ENCODE results near the gene CNBD2.

GRCh38 chr20:36017048-36017951 lies 48.9 kb downstream of the CNBD2 start:
- TF ChIP-seq, protein P1, sequence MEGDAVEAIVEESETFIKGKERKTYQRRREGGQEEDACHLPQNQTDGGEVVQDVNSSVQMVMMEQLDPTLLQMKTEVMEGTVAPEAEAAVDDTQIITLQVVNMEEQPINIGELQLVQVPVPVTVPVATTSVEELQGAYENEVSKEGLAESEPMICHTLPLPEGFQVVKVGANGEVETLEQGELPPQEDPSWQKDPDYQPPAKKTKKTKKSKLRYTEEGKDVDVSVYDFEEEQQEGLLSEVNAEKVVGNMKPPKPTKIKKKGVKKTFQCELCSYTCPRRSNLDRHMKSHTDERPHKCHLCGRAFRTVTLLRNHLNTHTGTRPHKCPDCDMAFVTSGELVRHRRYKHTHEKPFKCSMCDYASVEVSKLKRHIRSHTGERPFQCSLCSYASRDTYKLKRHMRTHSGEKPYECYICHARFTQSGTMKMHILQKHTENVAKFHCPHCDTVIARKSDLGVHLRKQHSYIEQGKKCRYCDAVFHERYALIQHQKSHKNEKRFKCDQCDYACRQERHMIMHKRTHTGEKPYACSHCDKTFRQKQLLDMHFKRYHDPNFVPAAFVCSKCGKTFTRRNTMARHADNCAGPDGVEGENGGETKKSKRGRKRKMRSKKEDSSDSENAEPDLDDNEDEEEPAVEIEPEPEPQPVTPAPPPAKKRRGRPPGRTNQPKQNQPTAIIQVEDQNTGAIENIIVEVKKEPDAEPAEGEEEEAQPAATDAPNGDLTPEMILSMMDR (IDR thresholded peaks at IDR 0.05): no peak
- TF ChIP-seq EZH2 (IDR thresholded peaks at IDR 0.05): no peak
